Activated CD4-positive, alpha-beta T cell treated with anti-CD3 and anti-CD28 coated beads for 24 hours (primary cell): ENCODE data around the gene CALM3.
"Not testable (repeated sequence)": the region's sequence is repeated elsewhere in the genome, so short reads cannot be mapped to it uniquely, and the experiment has no call there.

Experiments used
- DNase-seq, 2 donors: peaks; one replicate each; pipeline ENCODE4 v3.0.0-alpha.2; 2020; ENCODE audit warnings: low read depth in 2 of 2

CALM3 gene

GRCh38 chr19:46615966-46616365 is 14.8 kb downstream of the CALM3 start:
- no peak for DNase-seq

GRCh38 chr19:46616631-46617322 is 15.6 kb downstream of the CALM3 start:
- peak in 1 of 2 donors; percentile 54 for DNase-seq

GRCh38 chr19:46617601-46618000 is 16.5 kb downstream of the CALM3 start:
- no peak for DNase-seq

- no peak for DNase-seq
Measured at GRCh38 chr19:46618670-46619231, 17.6 kb downstream of the CALM3 start.

GRCh38 chr19:46620267-46620666 is 19.1 kb downstream of the CALM3 start:
- no peak for DNase-seq

- no peak for DNase-seq
Measured at GRCh38 chr19:46620716-46621115, 19.6 kb downstream of the CALM3 start.

GRCh38 chr19:46621191-46622117 is 20.3 kb downstream of the CALM3 start:
- no peak for DNase-seq

- no peak for DNase-seq
Measured at GRCh38 chr19:46622118-46622446, 21.0 kb downstream of the CALM3 start.

- no peak for DNase-seq
Measured at GRCh38 chr19:46623915-46624502, 22.9 kb downstream of the CALM3 start.

- DNase-seq: no peak
Measured at GRCh38 chr19:46624958-46625661, 24.0 kb downstream of the CALM3 start, which contains the start of gene PTGIR. Gene PTGIR, minus strand, starts transcription at chr19:46625089. Its CDS starts 864 bp downstream, at chr19:46624225.

GRCh38 chr19:46625731-46626130 is 24.6 kb downstream of the CALM3 start:
- no peak for DNase-seq

- DNase-seq: no peak
Measured at GRCh38 chr19:46626446-46626845, 25.3 kb downstream of the CALM3 start.

- DNase-seq: not testable (repeated sequence)
Measured at GRCh38 chr19:46628970-46629369, 27.8 kb downstream of the CALM3 start.

- no peak for DNase-seq
Measured at GRCh38 chr19:46629546-46630025, 28.5 kb downstream of the CALM3 start.

GRCh38 chr19:46630586-46631205 is 29.6 kb downstream of the CALM3 start:
- DNase-seq: no peak

- DNase-seq: no peak
Measured at GRCh38 chr19:46631481-46631880, 30.4 kb downstream of the CALM3 start.

- DNase-seq: no peak
Measured at GRCh38 chr19:46633130-46633529, 32.0 kb downstream of the CALM3 start.

- peak; percentile 94 to 95 for DNase-seq
Measured at GRCh38 chr19:46634045-46634655, 33.0 kb downstream of the CALM3 start.

- DNase-seq: no peak
Measured at GRCh38 chr19:46634656-46635218, 33.6 kb downstream of the CALM3 start.
